CD4-positive, alpha-beta T cell (primary cell): ENCODE measurements around the gene HIBCH. TPM values are rescaled to one million over a fixed set of nuclear protein-coding genes. Genes with fewer than 3 reads are reported as not detected.

Experiments
- ATAC-seq: fragments of 200-7000 bp; cut with Tn5 transposase; one replicate; pipeline ENCODE4 v1.10.0; 2022; ENCODE audit warnings: mild to moderate bottlenecking; ENCODE audit not compliant: poor library complexity
- CTCF ChIA-PET: fragments of 350-600 bp; sonication (Branson Sonifier 250); formaldehyde crosslinking; loops from one replicate; lab custom pipeline; 2021; ENCODE audit warnings: antibody characterized with exemption, inconsistent platforms; lab: Charles Lee
- POLR2A ChIA-PET: fragments of 350-600 bp; sonication (Branson Sonifier 250); formaldehyde crosslinking; loops from one replicate; lab custom pipeline; 2021; ENCODE audit warnings: antibody characterized with exemption, inconsistent platforms; lab: Charles Lee
- DNase-seq, 14 experiments: peaks; one replicate each; pipeline ENCODE4 v3.0.0-alpha.2; 2013 to 2020; ENCODE audit warnings: mixed read lengths in 2 of 14
- H3K27ac ChIP-seq, 2 donors: one replicate each; pipeline versions ENCODE4 v1.5.1 to v1.7.0; 2013; ENCODE audit warnings: low read length in 2 of 2, low read depth in 1 of 2, mild to moderate bottlenecking in 1 of 2
- H3K27me3 ChIP-seq, 2 experiments: 1 replicate in 1 of 2; 2 replicates in 1 of 2; pipeline versions ENCODE4 v1.6.1 to v1.7.0; 2013; ENCODE audit warnings: low read length in 2 of 2, control low read depth in 1 of 2, mild to moderate bottlenecking in 1 of 2, moderate library complexity in 1 of 2; ENCODE audit not compliant: insufficient read depth in 2 of 2, control insufficient read depth in 1 of 2
- H3K36me3 ChIP-seq: one replicate; pipeline ENCODE4 v1.6.1; 2013; ENCODE audit warnings: low read length, control low read depth; ENCODE audit not compliant: insufficient read depth
- H3K4me1 ChIP-seq: one replicate; pipeline ENCODE4 v1.6.1; 2013; ENCODE audit warnings: low read length, control low read depth; ENCODE audit not compliant: insufficient read depth
- H3K4me3 ChIP-seq: one replicate; pipeline ENCODE4 v1.5.1; 2013; ENCODE audit warnings: mild to moderate bottlenecking, low read length, moderate library complexity
- H3K9me3 ChIP-seq, 2 experiments: 1 replicate in 1 of 2; 2 replicates in 1 of 2; pipeline versions ENCODE4 v1.6.1 to v1.7.0; 2013; ENCODE audit warnings: low read length in 2 of 2, mild to moderate bottlenecking in 2 of 2, control low read depth in 1 of 2, moderate library complexity in 1 of 2; ENCODE audit not compliant: control insufficient read depth in 1 of 2, insufficient read depth in 1 of 2
- H3K27ac Mint-ChIP-seq: one replicate; pipeline ENCODE4 v1.8.0; 2020; ENCODE audit warnings: mixed read lengths
- H3K27me3 Mint-ChIP-seq: one replicate; pipeline ENCODE4 v1.8.0; 2021; ENCODE audit warnings: mixed read lengths
- H3K36me3 Mint-ChIP-seq: one replicate; pipeline ENCODE4 v1.8.0; 2021; ENCODE audit warnings: low read depth, mixed read lengths
- H3K4me1 Mint-ChIP-seq: one replicate; pipeline ENCODE4 v1.8.0; 2021; ENCODE audit warnings: low read depth, mixed read lengths
- H3K4me3 Mint-ChIP-seq: one replicate; pipeline ENCODE4 v1.8.0; 2020; ENCODE audit warnings: mild to moderate bottlenecking, mixed read lengths
- H3K9me3 Mint-ChIP-seq: one replicate; pipeline ENCODE4 v1.8.0; 2020; ENCODE audit warnings: mixed read lengths
- intact Hi-C, 2 experiments: fragments of 100-400 bp; cut with DNase I in 1 of 2; cut with micrococcal nuclease in 1 of 2; formaldehyde crosslinking; loops; one replicate each; pipeline versions ENCODE4 v1.15.1 to v1.9.0; 2023 to 2025; cut with DNase I, micrococcal nuclease
- total RNA-seq, 174 experiments: library from RNA in 2 of 174; stranded (reverse) in 2 of 174; gene quantifications; one replicate each; pipeline ENCODE4 v1.2.3 and lab custom pipeline; 2021 to 2026
- TF ChIP-seq, protein P1 (sequence below): fragments of 200-600 bp; IDR thresholded peaks from one replicate; pipeline ENCODE4 v1.8.0; 2022; ENCODE audit warnings: antibody characterized with exemption, mild to moderate bottlenecking

The HIBCH gene
- total RNA-seq, 2 experiments from 2014 or later, result 3.5 to 7.1 TPM

DNA sequence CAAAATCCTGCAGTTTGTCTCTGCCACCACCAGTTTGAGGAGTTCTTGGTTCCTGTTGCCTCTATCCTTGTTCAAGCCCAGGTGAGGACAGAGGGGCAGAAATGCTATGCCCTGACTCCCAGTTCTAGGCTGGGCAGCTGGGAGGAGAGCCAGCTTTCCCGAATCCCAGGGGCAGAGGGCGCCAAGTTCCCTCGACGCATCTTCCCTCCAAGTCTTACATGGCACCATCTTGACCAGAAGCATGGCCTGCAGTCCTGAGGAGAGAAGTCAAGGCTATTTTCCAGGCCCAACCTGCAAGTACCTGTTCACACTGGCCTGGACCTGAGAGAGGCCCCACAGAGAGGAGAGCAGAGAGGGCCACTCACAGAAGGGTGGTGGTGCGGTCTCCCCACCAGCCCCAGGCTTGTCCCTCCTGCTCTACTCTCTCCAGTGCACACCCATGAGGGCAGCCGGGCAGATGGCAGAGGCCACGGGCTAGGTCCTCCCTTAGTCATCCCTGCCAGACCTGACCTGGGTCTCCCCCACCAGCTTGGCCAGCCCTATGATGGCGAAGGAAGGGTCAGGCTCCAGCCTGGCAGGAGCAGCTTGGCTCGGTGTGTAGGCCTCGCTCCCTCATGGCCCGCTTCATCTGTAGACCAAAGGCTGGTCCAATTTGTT, 141.4 kb downstream of the HIBCH start:
- H3K9me3 ChIP-seq, result peaks cover 0 to 10% of the 10 kb centered on the region in 2 experiments
- Mint-ChIP-seq H3K27me3 (peaks cover 62% of the 10 kb centered on the region), H3K9me3 (peaks cover 13% of the 10 kb centered on the region), H3K36me3 (no peaks in the 10 kb centered on the region), H3K4me3 (no peak overlapping the region), H3K27ac (no peak overlapping the region), H3K4me1 (peaks cover 13% of the 10 kb centered on the region)
- no peak for ATAC-seq
- peaks cover 13 to 17% of the 10 kb centered on the region in 2 experiments for H3K27me3 ChIP-seq
- TF ChIP-seq, protein P1, sequence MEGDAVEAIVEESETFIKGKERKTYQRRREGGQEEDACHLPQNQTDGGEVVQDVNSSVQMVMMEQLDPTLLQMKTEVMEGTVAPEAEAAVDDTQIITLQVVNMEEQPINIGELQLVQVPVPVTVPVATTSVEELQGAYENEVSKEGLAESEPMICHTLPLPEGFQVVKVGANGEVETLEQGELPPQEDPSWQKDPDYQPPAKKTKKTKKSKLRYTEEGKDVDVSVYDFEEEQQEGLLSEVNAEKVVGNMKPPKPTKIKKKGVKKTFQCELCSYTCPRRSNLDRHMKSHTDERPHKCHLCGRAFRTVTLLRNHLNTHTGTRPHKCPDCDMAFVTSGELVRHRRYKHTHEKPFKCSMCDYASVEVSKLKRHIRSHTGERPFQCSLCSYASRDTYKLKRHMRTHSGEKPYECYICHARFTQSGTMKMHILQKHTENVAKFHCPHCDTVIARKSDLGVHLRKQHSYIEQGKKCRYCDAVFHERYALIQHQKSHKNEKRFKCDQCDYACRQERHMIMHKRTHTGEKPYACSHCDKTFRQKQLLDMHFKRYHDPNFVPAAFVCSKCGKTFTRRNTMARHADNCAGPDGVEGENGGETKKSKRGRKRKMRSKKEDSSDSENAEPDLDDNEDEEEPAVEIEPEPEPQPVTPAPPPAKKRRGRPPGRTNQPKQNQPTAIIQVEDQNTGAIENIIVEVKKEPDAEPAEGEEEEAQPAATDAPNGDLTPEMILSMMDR, result no peak
- intact Hi-C loops, result no loop called here
- POLR2A ChIA-PET, result no interaction called here
- peak in 1 of 14 experiments; percentile 6 for DNase-seq
- CTCF ChIA-PET, result no interaction called here
- H3K4me1 ChIP-seq, result peaks cover 12% of the 10 kb centered on the region
- H3K36me3 ChIP-seq, result no peaks in the 10 kb centered on the region
- H3K4me3 ChIP-seq, result no peak overlapping the region
- H3K27ac ChIP-seq, result no peak overlapping the region

DNA sequence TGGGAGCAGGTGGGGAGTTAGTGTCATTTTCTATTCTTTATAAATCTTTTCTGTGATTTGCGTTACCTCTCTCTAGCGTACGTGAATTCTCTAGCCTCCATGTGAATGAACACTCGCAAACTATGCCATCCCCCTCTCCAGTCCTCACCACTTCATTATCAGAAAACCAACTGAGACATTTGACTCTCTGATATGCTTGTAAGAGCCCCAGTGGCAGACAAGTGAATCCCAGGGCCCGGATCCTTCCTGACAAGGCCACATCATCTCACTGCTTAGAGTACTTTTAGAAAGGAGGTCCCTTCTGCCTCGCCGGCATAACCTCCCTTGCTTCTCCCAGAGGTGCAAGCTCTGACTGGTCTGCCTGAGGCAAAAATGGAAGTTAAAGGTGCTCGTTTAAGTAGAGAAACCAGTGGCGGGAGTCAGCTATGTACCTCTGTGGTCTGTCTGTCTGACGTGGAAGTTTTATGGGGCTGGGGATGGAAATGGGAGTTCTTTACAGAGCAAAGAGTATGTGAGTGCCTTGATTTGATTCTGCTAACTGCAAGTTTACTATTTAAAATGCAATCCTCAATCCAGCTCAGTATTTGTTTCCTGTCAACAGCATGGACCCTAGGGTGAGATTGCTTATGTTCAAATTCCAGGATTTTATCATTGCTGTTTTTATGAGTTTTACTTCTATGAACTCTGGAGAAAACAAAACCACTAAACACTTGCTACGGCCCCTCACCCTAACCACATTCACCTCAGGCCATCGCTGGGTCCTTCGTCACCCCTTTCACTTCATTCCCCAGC, 142.2 kb downstream of the HIBCH start:
- POLR2A ChIA-PET, result no interaction called here
- TF ChIP-seq, protein P1, result no peak
- no peaks in the 10 kb centered on the region for H3K36me3 ChIP-seq
- DNase-seq (no peak), ATAC-seq (no peak)
- Mint-ChIP-seq H3K9me3 (peaks cover 13% of the 10 kb centered on the region), H3K4me3 (no peak overlapping the region), H3K36me3 (no peaks in the 10 kb centered on the region), H3K27ac (no peak overlapping the region), H3K27me3 (peaks cover 58% of the 10 kb centered on the region), H3K4me1 (peaks cover 13% of the 10 kb centered on the region)
- intact Hi-C loops, result no loop called here
- peaks cover 0 to 15% of the 10 kb centered on the region in 2 experiments for H3K9me3 ChIP-seq
- H3K27ac ChIP-seq, result no peak overlapping the region
- CTCF ChIA-PET, result no interaction called here
- peaks cover 13 to 17% of the 10 kb centered on the region in 2 experiments for H3K27me3 ChIP-seq
- no peak overlapping the region for H3K4me3 ChIP-seq
- H3K4me1 ChIP-seq, result peaks cover 12% of the 10 kb centered on the region

GRCh38 chr2:190173392-190173791, 146.2 kb downstream of the HIBCH start:
- Mint-ChIP-seq H3K36me3 (no peaks in the 10 kb centered on the region), H3K27ac (no peak overlapping the region), H3K27me3 (peaks cover 36% of the 10 kb centered on the region), H3K4me1 (no peaks in the 10 kb centered on the region), H3K9me3 (peaks cover 17% of the 10 kb centered on the region), H3K4me3 (no peak overlapping the region)
- ChIA-PET CTCF (no interaction called here), POLR2A (no interaction called here)
- no peaks in the 10 kb centered on the region for H3K27me3 ChIP-seq
- ATAC-seq, result no peak
- H3K36me3 ChIP-seq, result no peaks in the 10 kb centered on the region
- no peaks in the 10 kb centered on the region for H3K4me1 ChIP-seq
- H3K27ac ChIP-seq, result no peak overlapping the region
- intact Hi-C loops, result no loop called here
- no peak for DNase-seq
- TF ChIP-seq, protein P1, result no peak
- H3K9me3 ChIP-seq, result peaks cover 0 to 10% of the 10 kb centered on the region in 2 experiments
- H3K4me3 ChIP-seq, result no peak overlapping the region
